ENCODE results near the gene DPEP2NB.

The DPEP2NB gene

GRCh38 chr16:68040506-68041288 lies 25.0 kb upstream of the DPEP2NB start:
- Histone ChIP-seq H3K27ac (no peak overlapping the region), H3K9ac (no peak overlapping the region), H3K4me3 (ENCODE audit: low read depth, low read length) (no peak overlapping the region), H3K27me3 (ENCODE audit: control insufficient read depth, insufficient read depth, low read length) (no peaks in the 10 kb centered on the region), H2AFZ (no peak overlapping the region), H3K4me2 (ENCODE audit: low read length) (no peak overlapping the region), H3K79me2 (no peaks in the 10 kb centered on the region), H3K36me3 (ENCODE audit: control insufficient read depth, insufficient read depth, low read length) (no peaks in the 10 kb centered on the region), H3K9me3 (ENCODE audit: control insufficient read depth, low read length) (no peaks in the 10 kb centered on the region), H3K4me1 (no peaks in the 10 kb centered on the region)
- peak; percentile 88 for TF ChIP-seq CTCF (IDR thresholded peaks at IDR 0.05)

GRCh38 chr16:68037841-68038597 lies 22.3 kb upstream of the DPEP2NB start:
- Histone ChIP-seq H3K9me3 (ENCODE audit: control insufficient read depth, low read length) (no peaks in the 10 kb centered on the region), H3K27me3 (ENCODE audit: control insufficient read depth, insufficient read depth, low read length) (no peaks in the 10 kb centered on the region), H3K79me2 (no peaks in the 10 kb centered on the region), H3K9ac (no peak overlapping the region), H3K4me3 (ENCODE audit: low read depth, low read length) (no peak overlapping the region), H3K36me3 (ENCODE audit: control insufficient read depth, insufficient read depth, low read length) (no peaks in the 10 kb centered on the region), H3K4me2 (ENCODE audit: low read length) (no peak overlapping the region), H3K27ac (no peak overlapping the region), H2AFZ (no peak overlapping the region), H3K4me1 (peaks cover 3% of the 10 kb centered on the region)
- TF ChIP-seq CTCF (IDR thresholded peaks at IDR 0.05) = no peak

- Histone ChIP-seq H3K4me1 (peaks cover 3% of the 10 kb centered on the region), H3K27ac (no peak overlapping the region), H3K9ac (no peak overlapping the region), H3K9me3 (ENCODE audit: control insufficient read depth, low read length) (no peaks in the 10 kb centered on the region), H3K4me3 (ENCODE audit: low read depth, low read length) (no peak overlapping the region), H3K36me3 (ENCODE audit: control insufficient read depth, insufficient read depth, low read length) (no peaks in the 10 kb centered on the region), H3K4me2 (ENCODE audit: low read length) (no peak overlapping the region), H3K27me3 (ENCODE audit: control insufficient read depth, insufficient read depth, low read length) (no peaks in the 10 kb centered on the region), H2AFZ (no peak overlapping the region), H3K79me2 (no peaks in the 10 kb centered on the region)
- TF ChIP-seq CTCF (IDR thresholded peaks at IDR 0.05) = no peak
These were observed 19.5 kb upstream of the DPEP2NB start for GRCh38 chr16:68035227-68035626.

GRCh38 chr16:68033101-68033500 lies 17.4 kb upstream of the DPEP2NB start:
- Histone ChIP-seq H3K4me1 (peaks cover 3% of the 10 kb centered on the region), H3K27me3 (ENCODE audit: control insufficient read depth, insufficient read depth, low read length) (no peaks in the 10 kb centered on the region), H3K4me3 (ENCODE audit: low read depth, low read length) (no peak overlapping the region), H3K4me2 (ENCODE audit: low read length) (no peak overlapping the region), H3K36me3 (ENCODE audit: control insufficient read depth, insufficient read depth, low read length) (no peaks in the 10 kb centered on the region), H2AFZ (no peak overlapping the region), H3K9ac (no peak overlapping the region), H3K79me2 (no peaks in the 10 kb centered on the region), H3K9me3 (ENCODE audit: control insufficient read depth, low read length) (no peaks in the 10 kb centered on the region), H3K27ac (no peak overlapping the region)
- TF ChIP-seq CTCF (IDR thresholded peaks at IDR 0.05) = no peak

All from parathyroid adenoma (tissue), 2 donors.